ENCODE results near the gene RNF125. TPM values are rescaled to one million over a fixed set of nuclear protein-coding genes. Genes with fewer than 3 reads are reported as not detected.

The RNF125 gene
- polyA plus RNA-seq, 3 donors, result 17.3 to 29.2 (median 26.3) TPM

- no peak overlapping the region for H3K4me3 Mint-ChIP-seq
- no peak overlapping the region for H2AFZ ChIP-seq (ENCODE audit: insufficient read depth, low read depth, low read length, poor library complexity, severe bottlenecking)
- H3K36me3 Mint-ChIP-seq, result peaks cover 40 to 50% of the 10 kb centered on the region in 2 donors
- H3K4me2 ChIP-seq (replicated peaks; ENCODE audit: extremely low read depth, low read length, poor library complexity, severe bottlenecking), result no peak overlapping the region
- no peak for TF ChIP-seq CTCF (IDR thresholded peaks at IDR 0.05)
- no peaks in the 10 kb centered on the region for H3K27me3 ChIP-seq (ENCODE audit: control insufficient read depth in 2 of 2, insufficient read depth in 2 of 2, low read length in 2 of 2)
- peaks cover 0 to 3% of the 10 kb centered on the region in 2 donors for H3K9me3 ChIP-seq (replicated peaks in 1 of 2; ENCODE audit: control insufficient read depth in 1 of 2, insufficient read depth in 1 of 2, low read length in 2 of 2)
- H3K4me1 Mint-ChIP-seq, result peaks cover 23% of the 10 kb centered on the region
- no peak overlapping the region for H3K27ac ChIP-seq (ENCODE audit: low read depth in 1 of 2, low read length in 2 of 2)
- 80% methylated on average over 2 of the region's 9 CpGs for WGBS (ENCODE audit: insufficient coverage)
- H3K27me3 Mint-ChIP-seq (ENCODE audit: low read depth in 3 of 3), result peaks cover 0 to 3% (median 0%) of the 10 kb centered on the region in 3 donors
- H3K27ac Mint-ChIP-seq, result no peak overlapping the region
- peaks cover 10 to 20% of the 10 kb centered on the region in 2 donors for H3K36me3 ChIP-seq (replicated peaks in 1 of 2; ENCODE audit: control insufficient read depth in 1 of 2, insufficient read depth in 2 of 2, low read length in 2 of 2)
- peaks cover 0 to 7% of the 10 kb centered on the region in 2 donors for H3K4me1 ChIP-seq (ENCODE audit: control insufficient read depth in 1 of 2, insufficient read depth in 2 of 2, low read length in 2 of 2)
- no peak overlapping the region for H3K9ac ChIP-seq (ENCODE audit: insufficient read depth, low read length, poor library complexity, severe bottlenecking)
- intact Hi-C loops (cut with micrococcal nuclease), result no loop called here
- H4K20me1 ChIP-seq (ENCODE audit: insufficient read depth, low read length), result peaks cover 46% of the 10 kb centered on the region
- H3K79me2 ChIP-seq (ENCODE audit: insufficient read depth, low read length), result peaks cover 21% of the 10 kb centered on the region
- H3K9me3 Mint-ChIP-seq, result peaks cover 0 to 5% (median 3%) of the 10 kb centered on the region in 7 donors
- no peak overlapping the region for H3K4me3 ChIP-seq (replicated peaks in 1 of 3; ENCODE audit: low read depth in 2 of 3, low read length in 3 of 3)
- no peak for DNase-seq
These were observed 14.0 kb downstream of the RNF125 start for GRCh38 chr18:32032609-32033008.

GRCh38 chr18:32036506-32037180, 18.0 kb downstream of the RNF125 start:
- Mint-ChIP-seq H3K27me3 (ENCODE audit: low read depth in 3 of 3) (no peaks in the 10 kb centered on the region), H3K4me3 (no peak overlapping the region), H3K9me3 (peaks cover 0 to 6% (median 5%) of the 10 kb centered on the region in 7 donors), H3K4me1 (peaks cover 30% of the 10 kb centered on the region), H3K27ac (no peak overlapping the region), H3K36me3 (peaks cover 40 to 57% of the 10 kb centered on the region in 2 donors)
- no peak for DNase-seq
- Histone ChIP-seq H3K4me2 (replicated peaks; ENCODE audit: extremely low read depth, low read length, poor library complexity, severe bottlenecking) (no peak overlapping the region), H3K9ac (ENCODE audit: insufficient read depth, low read length, poor library complexity, severe bottlenecking) (no peak overlapping the region), H3K4me1 (ENCODE audit: control insufficient read depth in 1 of 2, insufficient read depth in 2 of 2, low read length in 2 of 2) (peaks cover 18 to 24% of the 10 kb centered on the region in 2 donors), H4K20me1 (ENCODE audit: insufficient read depth, low read length) (peaks cover 15% of the 10 kb centered on the region), H3K9me3 (replicated peaks in 1 of 2; ENCODE audit: control insufficient read depth in 1 of 2, insufficient read depth in 1 of 2, low read length in 2 of 2) (peaks cover 0 to 3% of the 10 kb centered on the region in 2 donors), H2AFZ (ENCODE audit: insufficient read depth, low read depth, low read length, poor library complexity, severe bottlenecking) (no peak overlapping the region), H3K27me3 (ENCODE audit: control insufficient read depth in 2 of 2, insufficient read depth in 2 of 2, low read length in 2 of 2) (no peaks in the 10 kb centered on the region), H3K36me3 (replicated peaks in 1 of 2; ENCODE audit: control insufficient read depth in 1 of 2, insufficient read depth in 2 of 2, low read length in 2 of 2) (peaks cover 19 to 25% of the 10 kb centered on the region in 2 donors), H3K27ac (ENCODE audit: low read depth in 1 of 2, low read length in 2 of 2) (no peak overlapping the region), H3K4me3 (replicated peaks in 1 of 3; ENCODE audit: low read depth in 2 of 3, low read length in 3 of 3) (no peak overlapping the region), H3K79me2 (ENCODE audit: insufficient read depth, low read length) (peaks cover 12% of the 10 kb centered on the region)
- TF ChIP-seq CTCF (IDR thresholded peaks at IDR 0.05), result no peak
- WGBS (ENCODE audit: insufficient coverage), result 83% methylated on average over 2 of the region's 5 CpGs
- intact Hi-C loops (cut with micrococcal nuclease), result no loop called here
